GM18507 (cell line): ENCODE measurements around the gene WDR82.

Experiments used
- DNase-seq: peaks from one replicate; pipeline ENCODE4 v3.0.0; 2011; ENCODE audit warnings: low read depth; ENCODE audit not compliant: insufficient read length; ENCODE audit errors: extremely low spot score
- FAIRE-seq: peaks from 2 replicates; lab custom pipeline; 2011; peaks lifted over from hg19 to GRCh38; lab: Jason Lieb, UNC

Gene WDR82

GRCh38 chr3:52230461-52230860 is 48.0 kb downstream of the WDR82 start:
- no peak for FAIRE-seq
- DNase-seq: no peak

GRCh38 chr3:52229656-52230055 is 48.8 kb downstream of the WDR82 start:
- no peak for FAIRE-seq

GRCh38 chr3:52228751-52229291 is 49.6 kb downstream of the WDR82 start:
- no peak for FAIRE-seq
- DNase-seq: no peak

More at GRCh38 chr3:52229656-52230055, 48.8 kb downstream of the WDR82 start:
- no peak for DNase-seq

- DNase-seq (no peak), FAIRE-seq (no peak)
These were observed 50.2 kb downstream of the WDR82 start for GRCh38 chr3:52228266-52228665.

GRCh38 chr3:52227766-52228165 is 50.7 kb downstream of the WDR82 start:
- FAIRE-seq (no peak), DNase-seq (no peak)

- no peak for DNase-seq
- no peak for FAIRE-seq
These were observed 51.3 kb downstream of the WDR82 start for GRCh38 chr3:52227117-52227516.

GRCh38 chr3:52226229-52226817 is 52.1 kb downstream of the WDR82 start:
- FAIRE-seq (no peak), DNase-seq (no peak)

GRCh38 chr3:52225452-52226228 is 52.8 kb downstream of the WDR82 start, which contains the start of gene TLR9:
Gene TLR9 (minus strand): TSS chr3:52225645. CDS start chr3:52225529, 116 bp downstream.
- DNase-seq: no peak
- peak; percentile 98 for FAIRE-seq

- no peak for FAIRE-seq
- no peak for DNase-seq
These were observed 54.7 kb downstream of the WDR82 start for GRCh38 chr3:52223449-52224408.

GRCh38 chr3:52222319-52223221 is 55.9 kb downstream of the WDR82 start:
- FAIRE-seq (no peak), DNase-seq (no peak)

GRCh38 chr3:52221563-52222318 is 56.7 kb downstream of the WDR82 start:
- FAIRE-seq: no peak

GRCh38 chr3:52221141-52221562 is 57.3 kb downstream of the WDR82 start:
- no peak for FAIRE-seq

More at GRCh38 chr3:52221563-52222318, 56.7 kb downstream of the WDR82 start:
- no peak for DNase-seq

GRCh38 chr3:52220380-52221026 is 57.9 kb downstream of the WDR82 start:
- FAIRE-seq: peak; percentile 92
- DNase-seq: no peak

More at GRCh38 chr3:52221141-52221562, 57.3 kb downstream of the WDR82 start:
- no peak for DNase-seq

- DNase-seq (no peak), FAIRE-seq (no peak)
These were observed 59.4 kb downstream of the WDR82 start for GRCh38 chr3:52218937-52219650.

- no peak for FAIRE-seq
These were observed 60.0 kb downstream of the WDR82 start for GRCh38 chr3:52218454-52218853.

GRCh38 chr3:52218026-52218425 is 60.4 kb downstream of the WDR82 start:
- DNase-seq (no peak), FAIRE-seq (no peak)

More at GRCh38 chr3:52218454-52218853, 60.0 kb downstream of the WDR82 start:
- no peak for DNase-seq

- FAIRE-seq (no peak), DNase-seq (no peak)
These were observed 61.0 kb downstream of the WDR82 start for GRCh38 chr3:52217409-52217805.
